ENCODE data around the gene NSD2.

The NSD2 gene

DNA sequence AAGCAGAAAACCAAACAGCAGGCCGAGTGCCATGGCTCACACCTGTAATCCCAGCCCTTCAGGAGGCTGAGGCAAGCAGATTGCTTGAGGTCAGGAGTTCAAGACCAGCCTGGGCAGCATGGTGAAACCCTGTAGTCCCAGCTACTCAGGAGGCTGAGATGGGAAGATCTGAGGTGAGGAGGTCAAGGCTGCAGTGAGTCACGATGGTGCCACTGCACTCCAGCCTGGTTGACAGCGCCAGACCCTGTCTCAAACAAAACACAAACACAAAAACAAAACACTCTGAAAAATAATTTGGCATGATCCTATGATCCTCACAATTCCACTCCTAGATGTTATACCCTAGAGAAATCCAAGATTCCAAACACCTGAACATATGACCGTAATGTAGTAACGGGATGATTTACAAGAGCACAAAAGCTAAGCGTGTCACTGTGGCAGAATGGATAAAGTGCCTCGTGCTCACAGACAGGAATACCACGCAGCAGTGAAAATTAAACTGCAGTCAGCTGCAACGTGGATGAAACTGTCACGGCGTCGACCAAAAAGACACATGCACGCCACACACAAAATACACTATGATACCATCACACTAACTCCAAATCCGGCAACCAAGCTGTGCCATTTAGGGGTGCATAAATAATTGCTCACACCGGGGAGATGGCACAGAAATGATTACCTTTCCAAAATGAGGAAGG is 135.9 kb downstream of the NSD2 start:
- Histone ChIP-seq H3K4me2 (ENCODE audit: low read length) (peak overlapping the region; percentile 80), H3K9ac (no peak overlapping the region), H3K9me3 (ENCODE audit: control insufficient read depth, low read length) (no peaks in the 10 kb centered on the region), H2AFZ (no peak overlapping the region), H3K79me2 (peaks cover 18% of the 10 kb centered on the region), H3K4me1 (peaks cover 4% of the 10 kb centered on the region), H3K27me3 (ENCODE audit: control insufficient read depth, insufficient read depth, low read length) (no peaks in the 10 kb centered on the region), H3K4me3 (ENCODE audit: low read depth, low read length) (peak overlapping the region; percentile 82), H3K36me3 (ENCODE audit: control insufficient read depth, insufficient read depth, low read length) (no peaks in the 10 kb centered on the region), H3K27ac (no peak overlapping the region)
- TF ChIP-seq, protein P1, sequence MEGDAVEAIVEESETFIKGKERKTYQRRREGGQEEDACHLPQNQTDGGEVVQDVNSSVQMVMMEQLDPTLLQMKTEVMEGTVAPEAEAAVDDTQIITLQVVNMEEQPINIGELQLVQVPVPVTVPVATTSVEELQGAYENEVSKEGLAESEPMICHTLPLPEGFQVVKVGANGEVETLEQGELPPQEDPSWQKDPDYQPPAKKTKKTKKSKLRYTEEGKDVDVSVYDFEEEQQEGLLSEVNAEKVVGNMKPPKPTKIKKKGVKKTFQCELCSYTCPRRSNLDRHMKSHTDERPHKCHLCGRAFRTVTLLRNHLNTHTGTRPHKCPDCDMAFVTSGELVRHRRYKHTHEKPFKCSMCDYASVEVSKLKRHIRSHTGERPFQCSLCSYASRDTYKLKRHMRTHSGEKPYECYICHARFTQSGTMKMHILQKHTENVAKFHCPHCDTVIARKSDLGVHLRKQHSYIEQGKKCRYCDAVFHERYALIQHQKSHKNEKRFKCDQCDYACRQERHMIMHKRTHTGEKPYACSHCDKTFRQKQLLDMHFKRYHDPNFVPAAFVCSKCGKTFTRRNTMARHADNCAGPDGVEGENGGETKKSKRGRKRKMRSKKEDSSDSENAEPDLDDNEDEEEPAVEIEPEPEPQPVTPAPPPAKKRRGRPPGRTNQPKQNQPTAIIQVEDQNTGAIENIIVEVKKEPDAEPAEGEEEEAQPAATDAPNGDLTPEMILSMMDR (IDR thresholded peaks at IDR 0.05), result no peak

DNA sequence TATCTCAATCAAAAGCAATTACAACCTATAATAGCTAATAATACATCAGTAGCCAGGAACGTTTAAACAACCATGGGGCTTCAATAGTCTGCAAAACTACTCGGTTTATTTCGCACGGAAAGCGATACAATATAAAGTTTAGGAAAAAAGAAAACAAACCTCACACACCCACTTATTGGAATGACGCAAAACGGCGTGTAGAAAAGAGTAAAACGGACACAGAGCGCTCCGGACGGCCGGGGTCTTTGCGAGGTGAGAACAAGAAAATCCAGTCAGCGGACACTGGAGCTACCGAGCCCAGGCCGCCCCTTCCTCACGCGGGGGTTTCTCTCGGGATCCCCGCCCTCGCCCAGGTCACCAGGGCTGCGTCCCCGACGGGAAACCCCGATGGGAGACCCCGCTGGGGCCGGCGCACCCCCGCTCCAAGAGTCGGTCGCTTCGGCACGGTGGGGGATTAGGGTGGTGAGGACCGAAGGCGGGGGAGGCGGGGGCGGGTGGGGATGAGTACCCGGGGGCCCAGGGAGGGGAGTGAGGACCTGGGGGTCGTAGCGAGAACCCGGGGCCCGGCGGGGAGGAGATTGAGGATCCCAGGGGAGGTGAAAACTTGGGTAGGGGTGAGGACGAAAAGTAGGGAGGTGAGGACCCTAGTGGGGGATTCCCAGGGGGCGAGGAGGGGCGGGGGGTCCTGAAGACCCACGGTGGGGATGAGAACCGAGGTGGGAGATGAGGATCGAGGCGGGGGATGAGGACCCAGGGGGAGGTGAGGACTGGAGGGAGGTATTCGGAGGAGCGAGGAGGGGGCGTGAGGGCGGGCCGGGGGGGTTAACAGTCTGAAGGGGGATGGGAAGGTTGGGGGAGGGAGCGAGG is 136.8 kb downstream of the NSD2 start:
- H3K27ac ChIP-seq, result peak overlapping the region; percentile 99
- peak overlapping the region; percentile 80 for H3K4me2 ChIP-seq (ENCODE audit: low read length)
- H3K9me3 ChIP-seq (ENCODE audit: control insufficient read depth, low read length), result no peaks in the 10 kb centered on the region
- H3K4me1 ChIP-seq, result peaks cover 4% of the 10 kb centered on the region
- TF ChIP-seq, protein P1 (IDR thresholded peaks at IDR 0.05), result no peak
- no peaks in the 10 kb centered on the region for H3K27me3 ChIP-seq (ENCODE audit: control insufficient read depth, insufficient read depth, low read length)
- H3K4me3 ChIP-seq (ENCODE audit: low read depth, low read length), result peak overlapping the region; percentile 82
- no peak overlapping the region for H2AFZ ChIP-seq
- no peaks in the 10 kb centered on the region for H3K36me3 ChIP-seq (ENCODE audit: control insufficient read depth, insufficient read depth, low read length)
- H3K79me2 ChIP-seq, result peaks cover 18% of the 10 kb centered on the region
- no peak overlapping the region for H3K9ac ChIP-seq

DNA sequence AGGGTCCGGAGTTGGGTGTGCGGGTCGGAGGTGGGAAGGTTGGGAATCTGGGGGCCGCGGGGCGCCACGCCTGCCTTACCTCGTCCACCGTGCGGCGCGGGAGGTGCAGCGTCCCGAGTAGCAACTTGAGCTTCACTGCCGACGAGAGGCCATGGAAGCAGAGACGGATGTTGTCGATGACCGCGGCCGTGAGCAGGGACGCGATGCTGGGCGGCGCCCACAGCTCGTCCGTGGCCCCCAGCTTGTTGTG is 137.4 kb downstream of the NSD2 start:
- TF ChIP-seq, protein P1 (IDR thresholded peaks at IDR 0.05), result no peak
- H3K4me1 ChIP-seq, result peaks cover 4% of the 10 kb centered on the region
- H3K36me3 ChIP-seq (ENCODE audit: control insufficient read depth, insufficient read depth, low read length), result no peaks in the 10 kb centered on the region

DNA sequence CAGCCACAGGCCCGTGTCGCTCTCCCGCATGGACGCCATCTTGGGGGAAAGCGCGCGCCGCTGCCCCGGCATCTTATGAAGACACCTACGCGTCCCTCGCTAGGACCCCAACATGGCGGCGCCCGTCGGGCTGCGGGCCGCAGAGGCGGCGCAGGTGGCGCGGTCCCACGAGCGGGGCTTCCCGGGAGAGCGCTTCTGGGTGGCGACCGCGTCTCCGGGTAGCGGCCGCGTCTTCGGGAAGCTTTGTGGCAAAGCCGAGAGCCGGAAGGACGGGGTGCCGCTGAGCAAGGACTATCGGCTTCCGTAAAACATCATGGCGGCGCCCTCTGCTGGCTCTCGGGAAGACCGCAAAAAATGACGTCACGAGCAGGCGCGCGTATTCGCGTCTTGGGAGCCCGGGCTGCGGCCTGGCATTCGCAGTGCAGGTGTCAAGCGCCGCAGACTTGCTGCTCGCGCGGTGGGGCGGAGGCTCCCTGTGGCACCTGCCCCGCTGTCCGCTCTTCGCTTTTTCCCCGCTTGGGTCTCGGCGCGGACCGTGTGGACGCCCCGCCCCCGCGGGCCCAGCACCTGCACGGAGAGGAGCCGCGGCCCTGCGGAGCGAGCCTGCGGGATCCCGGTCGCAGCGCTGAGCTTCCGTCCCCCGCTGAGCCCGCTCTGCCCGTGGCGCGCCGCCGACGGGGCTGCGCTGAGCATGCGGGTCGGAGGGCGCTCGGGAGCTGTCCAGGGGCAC is 137.9 kb downstream of the NSD2 start, which contains the start of gene NELFA:
Gene NELFA (minus strand): TSS at position 54 of the 730 bp plus-strand sequence. CDS start 15 bp downstream, at position 39.
- no peaks in the 10 kb centered on the region for H3K27me3 ChIP-seq (ENCODE audit: control insufficient read depth, insufficient read depth, low read length)
- peak within 1 kb of the TSS; percentile 98 for H2AFZ ChIP-seq
- peaks cover 4% of the 10 kb centered on the region for H3K4me1 ChIP-seq
- peaks cover 13% of the 10 kb centered on the region for H3K79me2 ChIP-seq
- peak within 1 kb of the TSS; percentile 82 for H3K4me3 ChIP-seq (ENCODE audit: low read depth, low read length)
- TF ChIP-seq, protein P1 (IDR thresholded peaks at IDR 0.05), result peak; percentile 7
- H3K9ac ChIP-seq, result peak within 1 kb of the TSS; percentile 67
- peak within 1 kb of the TSS; percentile 80 for H3K4me2 ChIP-seq (ENCODE audit: low read length)
- H3K27ac ChIP-seq, result peak within 1 kb of the TSS; percentile 99
- H3K9me3 ChIP-seq (ENCODE audit: control insufficient read depth, low read length), result no peaks in the 10 kb centered on the region
- H3K36me3 ChIP-seq (ENCODE audit: control insufficient read depth, insufficient read depth, low read length), result no peaks in the 10 kb centered on the region

More for the DNA sequence above, 137.4 kb downstream of the NSD2 start:
- Histone ChIP-seq H3K4me3 (ENCODE audit: low read depth, low read length) (peak overlapping the region; percentile 82), H3K27me3 (ENCODE audit: control insufficient read depth, insufficient read depth, low read length) (no peaks in the 10 kb centered on the region), H3K79me2 (peaks cover 13% of the 10 kb centered on the region), H3K4me2 (ENCODE audit: low read length) (peak overlapping the region; percentile 78), H3K9me3 (ENCODE audit: control insufficient read depth, low read length) (no peaks in the 10 kb centered on the region), H2AFZ (peak overlapping the region; percentile 98), H3K27ac (peak overlapping the region; percentile 99), H3K9ac (peak overlapping the region; percentile 67)

Data from parathyroid adenoma (tissue), 2 donors.